Measurements from ENCODE around the gene CNTN5.
"Not testable (repeated sequence)": the region's sequence is repeated elsewhere in the genome, so short reads cannot be mapped to it uniquely, and the experiment has no call there.

Gene CNTN5

DNA sequence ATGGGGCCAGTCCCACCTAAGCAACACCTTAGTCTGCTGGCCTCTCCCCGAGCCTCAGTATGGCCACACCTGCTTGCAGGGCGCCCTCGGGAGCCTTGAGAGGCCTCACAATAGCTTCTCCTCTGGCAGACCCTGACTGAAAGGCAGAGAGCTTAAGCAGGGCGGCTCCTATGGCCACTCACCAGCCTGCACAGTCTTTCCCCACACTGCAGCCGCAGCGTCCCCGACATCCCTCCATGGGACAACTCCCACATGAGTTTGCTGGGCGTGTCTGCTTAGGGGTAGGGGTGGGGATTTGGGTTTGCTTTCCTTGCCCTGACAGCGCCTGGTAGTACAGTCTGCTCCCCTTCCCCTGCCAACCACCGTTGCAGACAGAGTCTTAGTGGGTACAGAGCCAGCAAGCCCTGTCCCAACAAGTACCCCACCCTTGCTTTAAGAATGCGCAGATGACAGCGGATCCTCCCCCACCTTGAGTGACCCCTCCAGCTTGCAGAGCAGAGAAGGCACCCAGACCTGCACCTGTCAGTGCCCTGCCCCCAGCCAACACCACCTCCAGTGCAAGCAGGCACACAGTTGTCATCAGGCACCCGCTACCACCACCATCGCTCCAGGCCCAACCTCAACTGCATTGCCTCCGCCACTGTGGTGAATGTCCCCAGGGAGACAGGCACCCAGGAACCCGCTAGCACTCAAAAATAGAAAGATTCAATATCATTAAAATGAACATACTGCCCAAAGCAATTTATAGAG, 1252.5 kb downstream of the CNTN5 start:
- DNase-seq (ENCODE audit: low read depth) = no peak
- no peak overlapping the region for H3K4me3 ChIP-seq (ENCODE audit: control insufficient read depth, low read depth, low read length)
- no peak for TF ChIP-seq CTCF (IDR thresholded peaks at IDR 0.05; ENCODE audit: control insufficient read depth, insufficient read depth, low read depth, low read length, missing control alignments)

DNA sequence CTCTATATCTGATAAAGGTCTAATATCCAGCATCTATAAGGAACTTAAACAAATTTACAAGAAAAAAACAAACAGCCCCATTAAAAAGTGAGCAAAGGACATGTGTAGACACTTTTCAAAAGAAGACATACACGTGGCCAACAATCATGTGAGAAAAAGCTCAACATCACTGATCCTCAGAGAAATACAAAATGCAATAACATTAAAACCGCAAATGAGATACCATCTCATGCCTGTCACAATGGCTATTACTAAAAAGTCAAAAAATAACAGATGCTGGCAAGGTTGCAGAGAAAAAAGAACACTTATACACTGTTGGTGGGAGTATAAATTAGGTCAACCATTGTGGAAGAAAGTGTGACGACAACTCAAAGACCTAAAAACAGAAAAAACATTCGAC, 1253.7 kb downstream of the CNTN5 start:
- not testable (repeated sequence) for DNase-seq (ENCODE audit: low read depth)

DNA sequence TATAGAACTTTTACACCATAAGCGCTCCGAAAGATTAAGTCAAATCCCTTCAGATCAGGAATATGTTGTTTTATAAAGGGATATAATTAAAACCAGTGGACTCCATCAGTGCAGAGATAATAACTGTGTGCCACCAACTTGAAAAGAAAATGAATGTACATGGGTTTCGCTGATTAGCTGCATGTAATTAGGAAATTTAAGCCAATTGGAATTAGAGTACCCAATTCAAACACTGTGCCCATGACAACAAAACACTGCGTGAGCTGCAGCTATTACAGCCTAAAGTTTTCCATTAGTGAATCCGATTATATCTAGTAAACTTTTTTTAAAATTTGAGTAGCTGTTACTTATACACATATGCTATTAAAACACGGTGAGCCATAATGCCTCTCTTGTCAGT, 1274.0 kb downstream of the CNTN5 start:
- TF ChIP-seq CTCF (IDR thresholded peaks at IDR 0.05; ENCODE audit: control insufficient read depth, insufficient read depth, low read depth, low read length, missing control alignments) = no peak
- H3K4me3 ChIP-seq (ENCODE audit: control insufficient read depth, low read depth, low read length) = no peak overlapping the region
- no peak for DNase-seq (ENCODE audit: low read depth)

More for the DNA sequence above, 1253.7 kb downstream of the CNTN5 start:
- not testable (repeated sequence) for H3K4me3 ChIP-seq (ENCODE audit: control insufficient read depth, low read depth, low read length)

GRCh38 chr11:100296051-100296679, 1275.4 kb downstream of the CNTN5 start:
- no peak overlapping the region for H3K4me3 ChIP-seq (ENCODE audit: control insufficient read depth, low read depth, low read length)
- no peak for DNase-seq (ENCODE audit: low read depth)
- TF ChIP-seq CTCF (IDR thresholded peaks at IDR 0.05; ENCODE audit: control insufficient read depth, insufficient read depth, low read depth, low read length, missing control alignments) = no peak

- no peak for TF ChIP-seq CTCF (IDR thresholded peaks at IDR 0.05; ENCODE audit: control insufficient read depth, insufficient read depth, low read depth, low read length, missing control alignments)
- no peak overlapping the region for H3K4me3 ChIP-seq (ENCODE audit: control insufficient read depth, low read depth, low read length)
- DNase-seq (ENCODE audit: low read depth) = no peak
Measured at GRCh38 chr11:100297516-100297915, 1276.8 kb downstream of the CNTN5 start.

DNA sequence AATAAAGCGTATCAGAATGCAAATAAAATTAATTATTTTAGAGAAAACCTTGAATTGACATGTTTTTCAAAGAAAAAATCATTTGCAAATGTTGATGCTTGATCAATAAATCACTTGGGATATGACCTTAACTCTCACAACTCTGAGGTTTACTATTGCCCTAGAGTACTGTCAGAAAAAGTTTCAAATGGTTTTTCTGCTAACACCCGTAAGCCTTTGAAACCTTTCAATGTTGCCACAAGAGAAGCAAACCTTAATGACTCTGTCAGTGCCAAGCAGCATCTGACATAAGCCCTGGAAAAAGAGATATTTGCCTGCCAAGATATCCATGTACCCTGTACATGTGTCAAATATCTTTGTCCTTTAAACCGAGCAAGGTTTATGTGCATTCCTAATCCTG, 1282.1 kb downstream of the CNTN5 start:
- no peak overlapping the region for H3K4me3 ChIP-seq (ENCODE audit: control insufficient read depth, low read depth, low read length)
- no peak for TF ChIP-seq CTCF (IDR thresholded peaks at IDR 0.05; ENCODE audit: control insufficient read depth, insufficient read depth, low read depth, low read length, missing control alignments)
- no peak for DNase-seq (ENCODE audit: low read depth)

- H3K4me3 ChIP-seq (ENCODE audit: control insufficient read depth, low read depth, low read length) = no peak overlapping the region
- DNase-seq (ENCODE audit: low read depth) = no peak
- no peak for TF ChIP-seq CTCF (IDR thresholded peaks at IDR 0.05; ENCODE audit: control insufficient read depth, insufficient read depth, low read depth, low read length, missing control alignments)
Measured at GRCh38 chr11:100303897-100304296, 1283.1 kb downstream of the CNTN5 start.

Measured in AG09309 (cell line).